ENCODE data around the gene CD200R1L. TPM values are rescaled to one million over a fixed set of nuclear protein-coding genes. Genes with fewer than 3 reads are reported as not detected.

CD200R1L gene
- total RNA-seq, 1 experiment from 2014 or later: not detected

DNA sequence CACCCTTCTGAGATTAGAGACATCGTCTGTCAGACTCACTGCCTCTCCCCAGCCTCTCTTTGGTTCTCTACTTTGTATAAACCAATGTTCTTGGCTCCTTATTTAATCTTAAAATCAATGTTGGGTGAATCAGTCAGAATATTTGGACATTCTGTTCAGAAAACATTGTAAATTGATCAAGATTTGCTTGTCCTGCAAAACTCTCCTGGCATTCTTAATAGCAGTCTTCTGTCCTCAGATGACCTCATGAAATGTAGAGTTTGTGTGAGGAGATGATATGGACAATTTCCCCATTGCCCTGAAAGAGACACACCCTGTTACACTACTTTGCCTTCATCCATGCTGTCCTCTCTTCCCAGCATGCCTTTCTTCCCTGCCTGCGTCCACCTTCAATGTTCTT, 33.6 kb downstream of the CD200R1L start:
- no peak overlapping the region for H4K5ac ChIP-seq (ENCODE audit: insufficient read length, low read depth, low read length)
- H4K8ac ChIP-seq (replicated peaks; ENCODE audit: insufficient read length, low read depth, low read length): no peak overlapping the region
- no peak overlapping the region for H3K4me3 Mint-ChIP-seq
- H3T11ph ChIP-seq (ENCODE audit: low read length): no peak overlapping the region
- no peaks in the 10 kb centered on the region for H3K36me3 Mint-ChIP-seq (ENCODE audit: insufficient read depth in 1 of 3, low read depth in 3 of 3)
- H3K4me1 ChIP-seq (ENCODE audit: insufficient read depth, low read length): no peaks in the 10 kb centered on the region
- no CpG with 5 or more reads among the region's 2 CpGs for WGBS (ENCODE audit: extremely low coverage, insufficient read length, low lambda C conversion rate)
- no peaks in the 10 kb centered on the region for H3K27me3 ChIP-seq (ENCODE audit: insufficient read depth, low read length)
- peaks cover 7 to 12% of the 10 kb centered on the region in 2 experiments for H3K4me1 Mint-ChIP-seq
- no peak overlapping the region for H3K23ac ChIP-seq (ENCODE audit: insufficient read length, low read depth, low read length)
- no peaks in the 10 kb centered on the region for H4K20me1 ChIP-seq (ENCODE audit: control insufficient read depth, insufficient read depth, insufficient read length)
- no peak overlapping the region for H3K27ac ChIP-seq (ENCODE audit: insufficient read length, low read depth, low read length)
- H2AFZ ChIP-seq (ENCODE audit: low read length): no peak overlapping the region
- H3K79me1 ChIP-seq (ENCODE audit: insufficient read depth, low read depth, low read length, poor library complexity, severe bottlenecking): no peaks in the 10 kb centered on the region
- no peak overlapping the region for H3K4ac ChIP-seq (ENCODE audit: low read depth, low read length)
- H3K14ac ChIP-seq (ENCODE audit: insufficient read depth, low read length): no peak overlapping the region
- H2BK15ac ChIP-seq (ENCODE audit: low read depth, low read length): no peak overlapping the region
- no peak overlapping the region for H4K91ac ChIP-seq (ENCODE audit: insufficient read length, low read depth, low read length)
- no peaks in the 10 kb centered on the region for H3K9me3 ChIP-seq (ENCODE audit: control insufficient read depth, low read depth, low read length)
- H2BK5ac ChIP-seq (ENCODE audit: insufficient read length, low read length): no peak overlapping the region
- H2BK20ac ChIP-seq (ENCODE audit: low read depth, low read length, poor library complexity, severe bottlenecking): no peak overlapping the region
- H3K27me3 Mint-ChIP-seq (ENCODE audit: low read depth): no peaks in the 10 kb centered on the region
- H3K23me2 ChIP-seq (ENCODE audit: insufficient read length, low read depth, low read length, poor library complexity, severe bottlenecking): no peaks in the 10 kb centered on the region
- no peak for DNase-seq
- no peak overlapping the region for H2AK5ac ChIP-seq (ENCODE audit: insufficient read length, low read length)
- no peak overlapping the region for H3K27ac Mint-ChIP-seq
- H3K18ac ChIP-seq (ENCODE audit: insufficient read length, low read depth, low read length): no peak overlapping the region
- H3K4me2 ChIP-seq (ENCODE audit: insufficient read depth, insufficient read length, low read length): no peak overlapping the region
- no peak overlapping the region for H2BK120ac ChIP-seq (ENCODE audit: low read depth, low read length, poor library complexity, severe bottlenecking)
- no peaks in the 10 kb centered on the region for H3K79me2 ChIP-seq (ENCODE audit: insufficient read depth, low read length)
- no peak overlapping the region for H3K9ac ChIP-seq (ENCODE audit: extremely low read depth, insufficient read length, low read length)
- TF ChIP-seq, protein P1, sequence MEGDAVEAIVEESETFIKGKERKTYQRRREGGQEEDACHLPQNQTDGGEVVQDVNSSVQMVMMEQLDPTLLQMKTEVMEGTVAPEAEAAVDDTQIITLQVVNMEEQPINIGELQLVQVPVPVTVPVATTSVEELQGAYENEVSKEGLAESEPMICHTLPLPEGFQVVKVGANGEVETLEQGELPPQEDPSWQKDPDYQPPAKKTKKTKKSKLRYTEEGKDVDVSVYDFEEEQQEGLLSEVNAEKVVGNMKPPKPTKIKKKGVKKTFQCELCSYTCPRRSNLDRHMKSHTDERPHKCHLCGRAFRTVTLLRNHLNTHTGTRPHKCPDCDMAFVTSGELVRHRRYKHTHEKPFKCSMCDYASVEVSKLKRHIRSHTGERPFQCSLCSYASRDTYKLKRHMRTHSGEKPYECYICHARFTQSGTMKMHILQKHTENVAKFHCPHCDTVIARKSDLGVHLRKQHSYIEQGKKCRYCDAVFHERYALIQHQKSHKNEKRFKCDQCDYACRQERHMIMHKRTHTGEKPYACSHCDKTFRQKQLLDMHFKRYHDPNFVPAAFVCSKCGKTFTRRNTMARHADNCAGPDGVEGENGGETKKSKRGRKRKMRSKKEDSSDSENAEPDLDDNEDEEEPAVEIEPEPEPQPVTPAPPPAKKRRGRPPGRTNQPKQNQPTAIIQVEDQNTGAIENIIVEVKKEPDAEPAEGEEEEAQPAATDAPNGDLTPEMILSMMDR (conservative IDR thresholded peaks at IDR 0.05): no peak
- no peak overlapping the region for H2BK12ac ChIP-seq (ENCODE audit: insufficient read length, low read depth, low read length)
- H3K56ac ChIP-seq (ENCODE audit: insufficient read length, low read depth, low read length): no peak overlapping the region
- no peaks in the 10 kb centered on the region for H3K9me3 Mint-ChIP-seq
